PC-9 (cell line): ENCODE data around the gene HS3ST3A1. TPM values are rescaled to one million over a fixed set of nuclear protein-coding genes. Genes with fewer than 3 reads are reported as not detected.

Experiments
- BruUV-seq: library from RNA; stranded (reverse); fragments of 400-500 nt; replicated peaks from 2 replicates; lab custom pipeline; 2021; lab: Mats Ljungman, UMichigan
- CTCF ChIA-PET: fragments of 300-600 bp; sonication (Branson Sonifier 250); formaldehyde crosslinking; loops from one replicate; lab custom pipeline; 2022; ENCODE audit warnings: antibody characterized with exemption; lab: Charles Lee
- POLR2A ChIA-PET: fragments of 300-600 bp; sonication (Branson Sonifier 250); formaldehyde crosslinking; loops from one replicate; lab custom pipeline; 2022; ENCODE audit warnings: antibody characterized with exemption; ENCODE audit not compliant: unreplicated experiment; lab: Charles Lee
- DNase-seq, 2 experiments: peaks; one replicate each; pipeline versions ENCODE4 v3.0.0 to v3.0.0-alpha.2; 2015 to 2022; ENCODE audit warnings: mixed read lengths in 1 of 2
- H2AFZ ChIP-seq: fragments of 200-600 bp; sonication (generic); 2 replicates; pipeline ENCODE4 v1.8.1; 2017; ENCODE audit warnings: antibody characterized with exemption
- H3F3A ChIP-seq: fragments of 200-600 bp; sonication (generic); 2 replicates; pipeline ENCODE4 v1.8.1; 2017; ENCODE audit warnings: antibody characterized with exemption, mild to moderate bottlenecking, low read depth; ENCODE audit not compliant: insufficient read depth
- H3K27ac ChIP-seq: fragments of 200-600 bp; sonication (generic); 2 replicates; pipeline ENCODE4 v1.6.1; 2016; ENCODE audit warnings: mixed run types
- H3K27me3 ChIP-seq: fragments of 200-600 bp; sonication (generic); 2 replicates; pipeline ENCODE4 v1.6.1; 2016; ENCODE audit warnings: low read depth, mixed run types; ENCODE audit not compliant: insufficient read depth
- H3K36me3 ChIP-seq: fragments of 200-600 bp; sonication (generic); 2 replicates; pipeline ENCODE4 v1.6.1; 2016; ENCODE audit warnings: low read depth, mixed run types
- H3K4me1 ChIP-seq: fragments of 200-600 bp; sonication (generic); replicated peaks from 2 replicates; pipeline ENCODE4 v1.6.1; 2016; ENCODE audit warnings: mixed run types; ENCODE audit not compliant: insufficient read depth
- H3K4me2 ChIP-seq: fragments of 200-600 bp; sonication (generic); 2 replicates; pipeline ENCODE4 v1.6.1; 2017; ENCODE audit warnings: mixed run types
- H3K4me3 ChIP-seq: fragments of 200-600 bp; sonication (generic); 2 replicates; pipeline ENCODE4 v1.6.1; 2016; ENCODE audit warnings: mixed run types
- H3K79me2 ChIP-seq: fragments of 200-600 bp; sonication (generic); 2 replicates; pipeline ENCODE4 v1.6.1; 2017; ENCODE audit warnings: low read depth, mixed run types
- H3K9me2 ChIP-seq: fragments of 200-600 bp; sonication (generic); 2 replicates; pipeline ENCODE4 v1.8.1; 2017; ENCODE audit warnings: mild to moderate bottlenecking; ENCODE audit not compliant: insufficient read depth
- H3K9me3 ChIP-seq: fragments of 200-600 bp; sonication (generic); 2 replicates; pipeline ENCODE4 v1.8.1; 2016; ENCODE audit warnings: low read depth; ENCODE audit not compliant: insufficient read depth
- H4K20me1 ChIP-seq: fragments of 200-600 bp; sonication (generic); 2 replicates; pipeline ENCODE4 v1.8.1; 2017; ENCODE audit not compliant: insufficient read depth
- EZH2 ChIP-seq: fragments of 200-600 bp; sonication (generic); IDR thresholded peaks from 2 replicates; pipeline ENCODE4 v1.8.0; 2017; ENCODE audit warnings: antibody characterized with exemption, low read depth
- intact Hi-C: fragments of 100-400 bp; cut with micrococcal nuclease; formaldehyde crosslinking; loops from one replicate; pipeline ENCODE4 v1.10.0; 2022; ENCODE audit not compliant: unreplicated experiment
- total RNA-seq: library from RNA; stranded (reverse); gene quantifications from 2 replicates; pipeline ENCODE4 v1.2.3, GENCODE V29; 2021
- TF ChIP-seq, protein P1 (sequence below): fragments of 200-600 bp; sonication (generic); conservative IDR thresholded peaks from 2 replicates; pipeline ENCODE4 v1.6.1; 2017; ENCODE audit warnings: mixed run types, antibody characterized with exemption, mild to moderate bottlenecking, moderate library complexity

The HS3ST3A1 gene
- total RNA-seq, 1 experiment from 2014 or later = not detected

DNA sequence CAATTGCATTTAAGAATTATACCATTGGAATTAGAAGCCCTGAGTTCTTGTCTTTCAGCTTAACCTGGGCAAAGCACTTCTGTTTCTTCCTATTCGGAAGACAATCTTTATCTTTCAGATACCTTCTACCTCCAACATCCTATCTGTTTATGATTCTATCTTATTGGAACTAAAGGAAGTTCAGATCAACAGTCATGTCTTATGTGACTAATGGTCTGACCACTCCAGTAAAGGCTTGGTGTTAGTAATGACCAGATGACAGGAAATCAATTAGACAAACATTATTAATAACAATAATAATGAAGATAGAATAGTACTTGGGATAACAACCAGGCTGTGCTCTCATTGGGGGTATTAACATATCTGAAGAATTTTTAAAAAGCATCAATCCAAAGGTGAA lies 11.3 kb downstream of the HS3ST3A1 start:
- Histone ChIP-seq H3F3A (no peaks in the 10 kb centered on the region), H3K79me2 (no peaks in the 10 kb centered on the region), H3K9me2 (no peaks in the 10 kb centered on the region), H3K27ac (no peak overlapping the region), H3K9me3 (no peaks in the 10 kb centered on the region), H2AFZ (no peak overlapping the region), H3K27me3 (no peaks in the 10 kb centered on the region), H3K4me3 (no peak overlapping the region), H3K4me1 (no peaks in the 10 kb centered on the region), H4K20me1 (no peaks in the 10 kb centered on the region), H3K4me2 (no peak overlapping the region), H3K36me3 (no peaks in the 10 kb centered on the region)
- ChIA-PET CTCF (no interaction called here), POLR2A (no interaction called here)
- intact Hi-C loops = no loop called here
- no peak for TF ChIP-seq EZH2
- TF ChIP-seq, protein P1, sequence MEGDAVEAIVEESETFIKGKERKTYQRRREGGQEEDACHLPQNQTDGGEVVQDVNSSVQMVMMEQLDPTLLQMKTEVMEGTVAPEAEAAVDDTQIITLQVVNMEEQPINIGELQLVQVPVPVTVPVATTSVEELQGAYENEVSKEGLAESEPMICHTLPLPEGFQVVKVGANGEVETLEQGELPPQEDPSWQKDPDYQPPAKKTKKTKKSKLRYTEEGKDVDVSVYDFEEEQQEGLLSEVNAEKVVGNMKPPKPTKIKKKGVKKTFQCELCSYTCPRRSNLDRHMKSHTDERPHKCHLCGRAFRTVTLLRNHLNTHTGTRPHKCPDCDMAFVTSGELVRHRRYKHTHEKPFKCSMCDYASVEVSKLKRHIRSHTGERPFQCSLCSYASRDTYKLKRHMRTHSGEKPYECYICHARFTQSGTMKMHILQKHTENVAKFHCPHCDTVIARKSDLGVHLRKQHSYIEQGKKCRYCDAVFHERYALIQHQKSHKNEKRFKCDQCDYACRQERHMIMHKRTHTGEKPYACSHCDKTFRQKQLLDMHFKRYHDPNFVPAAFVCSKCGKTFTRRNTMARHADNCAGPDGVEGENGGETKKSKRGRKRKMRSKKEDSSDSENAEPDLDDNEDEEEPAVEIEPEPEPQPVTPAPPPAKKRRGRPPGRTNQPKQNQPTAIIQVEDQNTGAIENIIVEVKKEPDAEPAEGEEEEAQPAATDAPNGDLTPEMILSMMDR = no peak
- no TSS peak for BruUV-seq
- no peak for DNase-seq

DNA sequence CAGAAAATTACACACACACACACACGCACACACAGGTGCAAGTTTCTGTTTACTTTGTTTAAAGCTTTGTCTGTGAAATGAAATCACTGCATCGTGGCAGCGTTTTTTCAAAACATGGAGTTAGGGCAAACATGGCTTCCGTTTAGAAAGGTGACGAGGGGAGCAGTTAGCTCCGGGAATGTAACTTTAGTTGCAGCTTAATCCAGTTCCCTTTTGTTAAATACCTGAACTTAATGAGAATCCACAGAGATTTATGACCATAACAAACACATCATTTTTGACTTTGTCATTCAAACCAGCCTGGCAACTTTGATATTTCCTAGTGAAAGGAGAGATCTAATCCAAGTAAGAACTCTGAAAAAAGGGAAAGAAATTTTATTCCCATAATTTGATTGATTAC lies 12.1 kb downstream of the HS3ST3A1 start:
- no peak overlapping the region for H3K4me3 ChIP-seq
- no peaks in the 10 kb centered on the region for H3F3A ChIP-seq
- ChIA-PET CTCF (no interaction called here), POLR2A (no interaction called here)
- no peak for TF ChIP-seq EZH2
- TF ChIP-seq, protein P1 = no peak
- H3K4me2 ChIP-seq = no peak overlapping the region
- no peaks in the 10 kb centered on the region for H3K4me1 ChIP-seq
- no peak overlapping the region for H2AFZ ChIP-seq
- BruUV-seq = no TSS peak
- no peaks in the 10 kb centered on the region for H3K9me3 ChIP-seq
- no peaks in the 10 kb centered on the region for H4K20me1 ChIP-seq
- intact Hi-C loops = no loop called here
- no peaks in the 10 kb centered on the region for H3K36me3 ChIP-seq
- no peaks in the 10 kb centered on the region for H3K9me2 ChIP-seq
- no peak overlapping the region for H3K27ac ChIP-seq
- DNase-seq = no peak
- no peaks in the 10 kb centered on the region for H3K27me3 ChIP-seq
- H3K79me2 ChIP-seq = no peaks in the 10 kb centered on the region

DNA sequence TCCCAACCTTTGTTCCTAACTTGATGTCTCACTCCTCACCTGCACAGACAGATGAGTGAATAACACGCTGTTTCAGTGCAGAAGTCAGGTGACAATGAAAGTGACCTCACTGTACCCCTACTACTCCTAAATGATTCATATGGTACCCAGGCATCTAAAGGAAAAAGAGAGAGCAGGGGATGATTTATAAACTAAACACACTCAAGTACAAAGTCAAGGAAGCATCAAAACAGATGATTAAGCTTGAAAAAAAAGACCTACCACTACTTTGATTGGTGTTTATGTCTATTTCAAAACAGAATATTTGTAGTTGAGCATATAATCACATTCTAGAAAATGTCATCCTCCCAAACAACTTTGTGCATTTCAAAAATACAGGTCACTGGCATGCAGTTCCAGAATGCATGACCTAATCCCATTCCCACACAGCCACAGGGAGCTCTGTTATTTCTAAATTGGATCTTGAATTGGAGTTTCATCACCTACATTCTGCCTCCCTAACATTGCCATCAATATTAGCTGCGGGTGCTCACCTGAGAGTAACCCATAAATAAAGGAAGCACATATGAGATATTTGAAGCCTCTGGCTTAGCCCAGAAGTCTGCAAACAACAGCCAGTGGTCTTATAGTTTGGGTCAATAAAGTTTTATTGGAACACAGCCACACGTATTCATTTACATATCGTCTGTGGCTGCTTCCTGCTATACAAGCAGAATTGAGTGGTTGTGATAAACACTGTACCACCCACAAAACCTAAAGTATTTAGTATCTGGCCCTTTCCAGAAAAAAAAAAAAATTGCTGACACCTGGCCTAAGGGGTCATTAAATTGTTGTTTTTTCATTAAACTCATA lies 14.0 kb downstream of the HS3ST3A1 start:
- no peak overlapping the region for H2AFZ ChIP-seq
- H3K4me1 ChIP-seq = no peaks in the 10 kb centered on the region
- no peaks in the 10 kb centered on the region for H3K27me3 ChIP-seq
- no peaks in the 10 kb centered on the region for H3K9me2 ChIP-seq
- no peak overlapping the region for H3K4me3 ChIP-seq
- H3K79me2 ChIP-seq = no peaks in the 10 kb centered on the region
- H3K9me3 ChIP-seq = no peaks in the 10 kb centered on the region
- no peak overlapping the region for H3K4me2 ChIP-seq
- no peak for DNase-seq
- no peaks in the 10 kb centered on the region for H4K20me1 ChIP-seq
- CTCF ChIA-PET = no interaction called here
- H3F3A ChIP-seq = no peaks in the 10 kb centered on the region
- intact Hi-C loops = no loop called here
- H3K27ac ChIP-seq = no peak overlapping the region
- no peaks in the 10 kb centered on the region for H3K36me3 ChIP-seq
- POLR2A ChIA-PET = no interaction called here
- TF ChIP-seq, protein P1 = no peak
- no peak for TF ChIP-seq EZH2
- BruUV-seq = no TSS peak
